Embryonic facial prominence (tissue), 1 donor: ENCODE results near the gene ULK4.
"Not testable (repeated sequence)": the region's sequence is repeated elsewhere in the genome, so short reads cannot be mapped to it uniquely, and the experiment has no call there.

ENCODE experiments used
- DNase-seq: peaks from one replicate; pipeline ENCODE4 v3.0.0-alpha.2; 2016; ENCODE audit errors: extremely low spot score

The ULK4 gene

DNA sequence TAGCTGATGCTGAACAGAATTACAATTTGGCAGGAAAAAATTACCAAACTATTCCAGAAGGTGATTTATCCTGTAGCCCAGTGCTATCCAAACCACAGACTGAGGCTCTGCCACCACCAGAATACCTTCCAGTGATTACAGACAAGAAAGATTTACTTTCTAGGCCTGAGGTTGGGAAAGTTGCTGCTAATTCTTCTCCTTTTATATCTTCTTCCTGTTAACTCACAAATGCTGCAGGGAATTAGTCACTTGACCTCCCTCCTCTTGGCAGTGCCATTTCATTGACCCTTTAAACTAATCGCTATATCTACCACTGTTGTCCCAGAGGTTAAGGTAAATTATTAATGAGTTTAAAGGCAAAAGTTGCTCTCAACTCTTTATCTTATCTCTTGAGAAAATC, 644.2 kb downstream of the ULK4 start:
- DNase-seq = no peak

DNA sequence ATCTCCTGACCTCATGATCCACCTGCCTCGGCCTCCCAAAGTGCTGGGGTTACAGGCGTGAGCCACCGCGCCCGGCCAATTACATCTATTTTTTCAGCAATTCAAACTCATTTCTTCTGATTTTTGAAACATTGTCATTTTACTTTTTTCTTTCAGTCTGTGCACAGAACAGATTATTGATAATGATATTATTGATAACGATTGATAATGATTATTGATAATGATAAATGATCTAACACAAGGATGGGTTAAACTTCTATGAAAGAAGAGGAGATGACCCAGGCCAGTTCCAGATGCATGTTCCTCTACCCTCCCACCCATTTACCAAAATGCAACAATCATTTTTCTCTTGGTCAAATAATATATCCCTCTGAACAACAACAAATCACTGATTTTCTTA, 644.6 kb downstream of the ULK4 start:
- no peak for DNase-seq

GRCh38 chr3:41315126-41315525, 646.8 kb downstream of the ULK4 start:
- no peak for DNase-seq

DNA sequence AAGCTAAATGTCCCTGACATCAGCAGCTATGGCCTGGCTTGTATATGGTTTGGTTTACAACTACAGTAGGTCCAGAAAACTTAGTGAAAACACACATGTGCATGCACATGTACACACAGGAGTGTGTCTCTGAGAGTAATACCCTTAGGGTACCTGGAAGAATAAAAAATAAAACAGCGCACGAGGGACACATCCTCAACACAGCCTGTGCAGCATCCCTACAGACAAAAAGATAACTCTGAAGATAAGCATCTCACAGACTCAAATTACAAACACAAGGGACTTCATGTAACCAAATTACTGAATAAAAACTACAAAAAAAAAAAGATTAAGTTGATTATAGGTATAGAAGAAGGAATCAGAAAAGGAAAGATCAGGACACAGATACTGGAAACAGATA, 653.8 kb downstream of the ULK4 start:
- no peak for DNase-seq

DNA sequence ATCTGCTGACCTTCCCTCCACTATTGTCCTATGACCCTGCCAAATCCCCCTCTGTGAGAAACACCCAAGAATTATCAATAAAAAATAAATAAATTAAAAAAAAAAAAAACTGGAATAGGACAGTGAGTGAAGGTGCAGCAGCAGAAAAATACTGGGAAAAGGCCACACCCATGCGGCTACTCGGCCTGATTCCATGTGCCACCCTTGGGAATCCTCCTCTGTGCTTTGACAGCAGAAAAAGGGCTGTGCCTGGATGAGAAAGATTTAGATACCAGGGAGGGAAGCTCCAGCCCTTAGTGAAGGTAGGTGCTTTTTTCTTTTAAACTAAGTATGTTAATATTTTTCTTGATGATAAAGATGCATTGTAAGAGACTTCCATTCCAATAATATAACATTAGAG, 654.8 kb downstream of the ULK4 start:
- DNase-seq = no peak

DNA sequence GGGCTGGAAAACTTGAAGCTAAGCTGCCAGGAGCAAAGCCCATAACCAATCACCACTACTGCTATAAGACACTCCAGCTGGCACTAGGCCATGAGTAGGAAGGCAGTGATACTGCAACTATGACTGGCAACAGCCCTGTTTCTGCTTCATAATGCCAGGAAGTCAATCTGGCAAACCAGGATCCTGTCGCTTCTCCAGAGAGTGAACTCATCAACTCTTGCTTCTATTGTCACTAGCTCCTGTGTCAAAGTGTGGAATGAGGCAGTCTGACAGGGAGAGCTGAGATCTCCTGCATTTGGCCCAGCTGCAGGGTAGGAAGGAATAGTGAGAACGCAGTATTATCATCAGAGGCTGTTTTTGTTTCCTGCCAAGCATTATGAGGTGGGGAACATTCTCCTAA, 657.3 kb downstream of the ULK4 start:
- no peak for DNase-seq

DNA sequence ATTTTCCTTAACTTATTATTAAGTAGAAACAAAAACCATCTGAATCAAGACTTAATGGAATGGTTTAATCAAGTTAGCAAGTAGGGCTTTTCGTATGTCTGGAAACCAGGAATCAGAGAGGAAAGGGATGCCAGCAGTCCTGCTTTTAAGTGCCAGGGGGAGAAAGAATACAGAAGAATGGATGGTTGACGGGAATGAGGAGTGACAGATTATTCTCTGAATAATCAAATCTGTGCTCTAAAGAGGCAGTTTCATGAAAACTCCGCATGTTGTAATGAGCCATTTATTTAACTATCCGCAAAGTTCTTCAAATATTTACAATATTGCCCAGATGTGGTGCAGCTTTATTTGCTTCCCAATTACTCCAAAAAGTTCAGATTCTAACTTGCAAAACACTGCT, 659.6 kb downstream of the ULK4 start:
- no peak for DNase-seq

DNA sequence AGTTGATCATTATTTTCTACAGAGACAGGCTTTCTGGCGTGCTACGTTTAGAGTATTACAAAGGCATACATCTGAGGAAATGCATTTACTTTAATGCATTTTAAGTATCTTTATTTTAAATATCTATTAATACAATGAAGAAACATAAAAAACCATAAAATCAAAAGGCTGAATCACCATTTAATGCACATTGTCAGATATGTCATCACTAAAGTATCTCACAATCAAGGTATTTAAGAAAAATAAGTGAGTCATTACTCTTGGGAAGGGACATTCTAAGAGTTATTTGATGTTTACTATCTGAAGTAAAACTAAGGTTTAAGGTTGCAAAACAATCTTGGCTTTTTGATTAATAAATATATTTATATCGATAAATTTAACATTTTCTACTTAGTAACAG, 660.4 kb downstream of the ULK4 start:
- DNase-seq = no peak

DNA sequence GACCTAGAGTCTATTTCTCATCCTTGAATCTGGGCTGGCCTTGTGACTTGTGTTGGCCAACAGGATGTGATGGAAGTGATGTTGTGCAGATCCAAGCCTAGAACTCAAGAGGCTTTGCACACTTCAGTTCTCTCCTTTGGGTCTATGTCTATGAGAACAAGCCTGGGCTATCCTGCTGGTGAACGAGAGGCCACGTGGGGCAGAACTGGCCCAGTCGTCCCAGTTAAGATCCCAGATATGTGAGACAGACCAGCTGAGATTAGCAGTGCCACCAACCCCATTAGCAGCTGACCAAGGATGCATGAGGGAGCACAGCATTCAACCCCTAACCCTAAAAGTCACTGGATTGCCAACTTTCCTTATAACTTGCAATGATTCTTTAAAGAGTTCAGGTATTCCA, 662.9 kb downstream of the ULK4 start:
- DNase-seq = no peak

GRCh38 chr3:41297750-41298149, 664.2 kb downstream of the ULK4 start:
- DNase-seq = no peak

DNA sequence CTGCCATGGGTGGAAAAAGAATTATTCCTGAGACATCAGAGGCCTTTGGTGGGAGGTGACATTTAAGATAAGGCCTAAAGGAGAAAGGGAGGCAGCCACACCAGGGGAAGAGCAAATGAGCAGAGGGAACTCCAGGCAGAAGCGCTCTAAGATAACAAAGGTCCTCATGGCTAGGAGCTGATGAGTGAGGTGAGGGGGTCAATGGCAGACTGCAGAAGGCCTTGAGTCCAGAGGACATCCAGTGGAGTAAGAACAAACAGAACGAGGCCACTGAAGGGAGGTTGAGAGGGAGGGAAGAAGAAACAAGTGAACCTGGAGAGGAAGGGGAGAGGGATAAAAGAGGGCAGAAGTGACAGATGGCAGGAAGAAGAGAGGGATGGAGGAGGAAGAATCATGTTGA, 665.3 kb downstream of the ULK4 start:
- DNase-seq = no peak

GRCh38 chr3:41295740-41296139, 666.2 kb downstream of the ULK4 start:
- DNase-seq = no peak

- DNase-seq = no peak
Observed at GRCh38 chr3:41293169-41293681, 668.7 kb downstream of the ULK4 start.

- DNase-seq = no peak
Observed at GRCh38 chr3:41290736-41291135, 671.2 kb downstream of the ULK4 start.

GRCh38 chr3:41290306-41290705, 671.6 kb downstream of the ULK4 start:
- no peak for DNase-seq

DNA sequence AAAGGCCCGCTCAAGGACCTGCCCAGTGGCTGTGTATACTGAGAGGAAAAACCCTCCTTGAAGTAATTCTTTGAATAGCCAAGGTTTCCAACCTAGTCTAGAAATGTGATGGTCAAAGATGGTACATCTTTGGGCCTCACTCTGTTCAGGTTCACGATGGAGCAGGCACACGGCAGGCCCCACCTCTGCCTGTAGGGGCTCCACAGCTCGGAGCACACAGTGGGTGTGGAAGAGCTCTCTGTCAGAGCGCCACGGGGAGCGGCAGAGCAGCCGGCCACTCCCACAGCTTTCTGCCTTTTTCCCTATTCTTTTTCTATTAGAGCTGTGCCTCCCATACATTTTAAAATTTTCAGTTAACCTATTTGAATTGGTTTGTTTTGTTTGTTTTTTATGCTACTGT, 673.1 kb downstream of the ULK4 start:
- DNase-seq = no peak

GRCh38 chr3:41286305-41286704, 675.6 kb downstream of the ULK4 start:
- no peak for DNase-seq

DNA sequence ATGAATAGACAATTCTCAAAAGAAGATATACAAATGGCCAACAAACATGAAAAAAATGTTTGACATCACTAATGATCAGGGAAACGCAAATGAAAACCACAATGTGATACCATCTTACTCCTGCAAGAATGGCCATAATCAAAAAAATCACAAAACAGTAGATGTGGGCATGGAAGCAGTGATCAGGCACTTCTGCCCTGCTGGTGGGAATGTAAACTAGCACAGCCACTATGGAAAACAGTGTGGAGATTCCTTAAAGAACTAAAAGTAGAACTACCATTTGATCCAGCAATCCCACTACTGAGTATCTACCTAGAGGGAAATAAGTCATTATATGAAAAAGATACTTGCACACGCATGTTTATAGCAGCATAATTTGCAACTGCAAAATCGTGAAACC, 677.0 kb downstream of the ULK4 start:
- not testable (repeated sequence) for DNase-seq

- no peak for DNase-seq
Observed at GRCh38 chr3:41277790-41278465, 684.0 kb downstream of the ULK4 start.

DNA sequence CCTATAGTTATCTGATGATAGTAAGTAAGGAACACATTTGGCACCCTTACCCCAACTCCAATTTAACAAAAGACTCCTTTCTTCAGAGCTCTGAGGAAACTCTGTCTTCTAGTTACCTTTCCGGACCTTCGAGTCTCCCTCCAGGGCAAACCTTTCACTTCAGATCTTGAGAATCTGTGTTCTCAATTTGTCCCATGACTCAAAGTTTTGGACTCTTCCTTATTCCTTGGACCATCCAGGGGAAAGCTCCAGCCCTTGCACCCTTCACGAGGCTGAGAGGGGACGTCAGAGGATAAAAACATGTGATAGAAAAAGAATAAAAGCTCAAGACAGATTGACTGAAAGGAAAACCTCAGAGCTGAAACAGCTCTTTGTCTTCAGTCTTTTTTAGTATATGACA, 685.7 kb downstream of the ULK4 start:
- no peak for DNase-seq

DNA sequence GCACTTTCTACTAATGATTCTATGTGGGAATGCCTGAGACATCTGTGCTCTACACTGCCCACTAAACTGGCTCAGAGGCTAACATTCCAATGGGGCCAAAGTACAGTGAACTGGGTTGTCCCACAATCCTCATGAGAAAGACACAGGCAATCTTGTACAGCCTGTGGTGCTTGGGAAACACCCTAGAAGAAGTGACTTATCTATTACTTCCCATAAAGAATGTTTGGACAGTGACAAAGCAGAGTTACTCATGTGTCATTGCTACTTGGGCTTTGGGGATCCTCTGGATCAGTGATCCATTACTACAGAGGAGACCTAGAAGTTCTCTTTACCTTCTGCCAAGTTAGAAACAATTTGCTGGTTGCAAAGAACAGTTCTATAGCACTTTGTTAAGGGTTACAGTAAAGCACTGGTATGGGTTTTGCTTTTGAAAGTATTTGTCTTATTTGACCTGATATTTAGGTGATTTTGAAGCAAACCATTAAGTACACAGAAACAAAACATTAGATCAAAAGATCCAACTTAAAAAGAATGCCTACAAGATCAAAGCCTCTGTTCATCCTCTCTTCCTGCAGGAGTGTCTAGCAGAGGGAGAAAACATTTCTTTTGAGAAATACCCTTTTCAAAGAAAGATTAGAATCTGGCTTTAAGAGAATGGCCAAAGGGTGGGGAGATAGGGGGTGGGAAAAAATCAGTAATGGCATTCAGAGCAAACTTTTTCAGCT, 686.8 kb downstream of the ULK4 start:
- DNase-seq = no peak

DNA sequence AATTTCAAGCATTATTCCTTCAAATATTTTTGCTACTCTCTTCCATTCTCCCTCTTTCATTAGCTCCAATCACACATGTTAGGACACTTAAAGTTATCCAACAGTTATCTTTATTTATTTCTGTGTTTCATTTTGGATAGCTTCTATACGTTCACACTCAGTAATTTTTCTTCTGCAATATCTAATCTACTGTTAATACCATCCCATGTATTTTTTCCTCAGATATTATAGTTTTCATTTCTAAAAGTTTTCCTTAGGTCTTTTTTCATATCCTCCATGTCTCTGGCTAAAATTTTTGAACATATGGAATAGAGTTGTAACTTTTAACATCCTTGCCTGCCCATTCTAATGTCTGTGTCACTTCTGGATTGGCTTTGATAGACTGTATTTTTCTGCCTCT, 689.2 kb downstream of the ULK4 start:
- no peak for DNase-seq

DNA sequence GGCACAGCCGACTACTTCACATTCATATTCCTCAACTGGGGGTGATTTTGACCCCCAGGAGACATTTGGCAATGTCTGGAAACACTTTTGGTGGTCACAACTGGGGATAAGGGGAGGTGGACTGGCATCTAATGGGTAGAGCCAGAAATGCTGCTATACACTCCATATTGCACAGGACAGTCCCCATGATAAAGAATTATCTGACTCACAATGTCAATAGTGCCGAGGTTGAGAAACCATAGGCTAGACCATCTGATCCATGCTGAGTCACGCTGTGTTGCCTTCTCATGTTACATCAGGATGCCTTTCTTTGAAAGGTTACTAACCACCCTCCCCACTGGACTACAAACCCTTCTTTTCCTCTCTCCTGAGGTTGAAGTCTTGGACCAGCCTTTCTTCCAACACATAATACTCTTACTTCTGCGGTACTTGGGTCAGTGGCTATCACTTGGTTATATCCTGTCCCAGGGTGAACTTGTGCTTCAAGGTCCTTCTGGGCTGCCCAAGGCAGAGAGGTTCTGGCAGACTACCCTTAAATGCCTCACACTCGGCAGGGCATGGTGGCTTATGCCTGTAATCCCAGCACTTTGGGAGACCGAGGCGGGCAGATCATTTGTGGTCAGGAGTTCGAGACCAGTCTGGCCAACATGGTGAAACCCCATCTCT, 693.8 kb downstream of the ULK4 start:
- DNase-seq = no peak
